GM19351 (cell line): ENCODE results near the gene BPIFB6.

ENCODE experiments used
- ATAC-seq: cut with Tn5 transposase; IDR thresholded peaks from one replicate; pipeline ENCODE4 v1.9.1; 2021; ENCODE audit warnings: mild to moderate bottlenecking, moderate library complexity; ENCODE audit not compliant: unreplicated experiment

Gene BPIFB6

GRCh38 chr20:33059741-33060390 is 28.4 kb downstream of the BPIFB6 start:
- ATAC-seq, result no peak

- no peak for ATAC-seq
Measured at GRCh38 chr20:33061658-33062028, 30.2 kb downstream of the BPIFB6 start.

- ATAC-seq, result no peak
Measured at GRCh38 chr20:33062105-33062824, 30.8 kb downstream of the BPIFB6 start.

- ATAC-seq, result no peak
Measured at GRCh38 chr20:33062825-33063149, 31.3 kb downstream of the BPIFB6 start.

- ATAC-seq, result no peak
Measured at GRCh38 chr20:33063271-33063670, 31.8 kb downstream of the BPIFB6 start.

- no peak for ATAC-seq
Measured at GRCh38 chr20:33064572-33065287, 33.3 kb downstream of the BPIFB6 start.

- no peak for ATAC-seq
Measured at GRCh38 chr20:33065785-33066184, 34.3 kb downstream of the BPIFB6 start.

- ATAC-seq, result no peak
Measured at GRCh38 chr20:33067806-33068205, 36.4 kb downstream of the BPIFB6 start.

- ATAC-seq, result no peak
Measured at GRCh38 chr20:33068251-33068939, 36.9 kb downstream of the BPIFB6 start.

- ATAC-seq, result no peak
Measured at GRCh38 chr20:33069673-33070072, 38.2 kb downstream of the BPIFB6 start.

- no peak for ATAC-seq
Measured at GRCh38 chr20:33070111-33071053, 38.9 kb downstream of the BPIFB6 start.

GRCh38 chr20:33071198-33071597 is 39.8 kb downstream of the BPIFB6 start:
- ATAC-seq, result no peak

GRCh38 chr20:33072362-33072761 is 40.9 kb downstream of the BPIFB6 start:
- ATAC-seq, result no peak

- ATAC-seq, result no peak
Measured at GRCh38 chr20:33072813-33073212, 41.4 kb downstream of the BPIFB6 start.

- ATAC-seq, result no peak
Measured at GRCh38 chr20:33074675-33075074, 43.2 kb downstream of the BPIFB6 start.

- ATAC-seq, result no peak
Measured at GRCh38 chr20:33075281-33075680, 43.8 kb downstream of the BPIFB6 start.

GRCh38 chr20:33076662-33077372 is 45.4 kb downstream of the BPIFB6 start:
- ATAC-seq, result no peak

- ATAC-seq, result no peak
Measured at GRCh38 chr20:33079259-33079658, 47.8 kb downstream of the BPIFB6 start, which contains the start of gene BPIFB4. BPIFB4 (plus strand) TSS chr20:33079643; CDS start chr20:33081527, 1,884 bp downstream.

GRCh38 chr20:33081411-33082154 is 50.1 kb downstream of the BPIFB6 start:
- no peak for ATAC-seq
